NT2/D1 (cell line): ENCODE data around the gene ATRIP.

Source experiments
- YY1 ChIP-seq: IDR thresholded peaks from 2 replicates; pipeline ENCODE4 v1.6.1; 2011; ENCODE audit not compliant: insufficient read length, insufficient read depth
- ZNF274 ChIP-seq: IDR thresholded peaks from 2 replicates; pipeline ENCODE4 v1.6.1; 2011; ENCODE audit warnings: mild to moderate bottlenecking, low read depth, low read length

DNA sequence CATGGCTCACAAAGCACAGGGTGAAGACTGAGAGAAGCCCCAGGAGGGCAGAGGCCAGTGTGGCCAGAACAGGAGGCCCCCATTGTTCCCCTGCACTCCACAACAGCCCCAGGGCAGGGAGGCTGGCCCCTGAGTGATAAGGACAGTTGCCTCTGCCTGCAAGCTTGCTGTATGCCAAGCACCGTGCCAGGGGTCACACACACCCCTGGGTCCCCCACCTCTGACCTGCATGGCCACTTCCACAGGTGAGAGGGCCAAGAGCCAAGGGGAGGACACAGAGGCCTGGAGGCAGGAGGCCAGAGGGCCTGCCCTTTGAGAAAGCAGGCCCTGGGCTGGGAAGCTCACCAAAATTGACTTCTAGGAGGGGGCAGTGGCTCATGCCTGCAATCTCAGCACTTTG lies 23.7 kb downstream of the ATRIP start:
- TF ChIP-seq YY1 (no peak), ZNF274 (no peak)
